ENCODE results near the gene LEP. TPM values are rescaled to one million over a fixed set of nuclear protein-coding genes. Genes with fewer than 3 reads are reported as not detected.

The LEP gene
- total and polyA plus RNA-seq, 9 of the 15 experiments (the other 6 are each of a cell fraction or from before 2014, with no cell fraction given) = not detected

GRCh38 chr7:128259131-128260061, 18.3 kb downstream of the LEP start (continued):
- peak; percentile 63 for TF ChIP-seq TAL1 (IDR thresholded peaks at IDR 0.05)
- peak; percentile 39; the same call in 1 of the 2 replicates for TF ChIP-seq L3MBTL2 (IDR thresholded peaks at IDR 0.05)
- no peak for TF ChIP-seq ETV6 (IDR thresholded peaks at IDR 0.05; ENCODE audit: borderline replicate concordance in 1 of 2, low read depth in 2 of 2, low read length in 1 of 2)
- TF ChIP-seq ETV6 (CRISPR knock-in tag; IDR thresholded peaks at IDR 0.05; ENCODE audit: borderline replicate concordance) = no peak
- TF ChIP-seq MAFK (IDR thresholded peaks at IDR 0.05; ENCODE audit: low read length) = no peak
- no peak for TF ChIP-seq NFRKB (IDR thresholded peaks at IDR 0.05; ENCODE audit: low read depth)
- TF ChIP-seq PURB (CRISPR knock-in tag; IDR thresholded peaks at IDR 0.05; ENCODE audit: low read depth) = no peak
- TF ChIP-seq MAFF (IDR thresholded peaks at IDR 0.05; ENCODE audit: low read length) = no peak
- TF ChIP-seq VEZF1 (CRISPR knock-in tag; IDR thresholded peaks at IDR 0.05) = peak; percentile 29; the same call in 1 of the 2 replicates
- 0 out of 4 replicates have a peak, but pooled peaks of 1 of the 2 experiments have one; percentile 28 for TF ChIP-seq TEAD1 (CRISPR knock-in tag; IDR thresholded peaks at IDR 0.05)
- TF ChIP-seq NFATC3 (IDR thresholded peaks at IDR 0.05) = no peak
- TF ChIP-seq ELK3 (CRISPR knock-in tag; IDR thresholded peaks at IDR 0.05) = no peak
- TF ChIP-seq MCM3 (IDR thresholded peaks at IDR 0.05) = no peak
- TF ChIP-seq CREBBP (IDR thresholded peaks at IDR 0.05; ENCODE audit: low read depth, low read length) = no peak
- 0 out of 2 replicates have a peak, but pooled peaks have one; percentile 30 for TF ChIP-seq ZNF75A (CRISPR knock-in tag; IDR thresholded peaks at IDR 0.05)
- TF ChIP-seq HDAC1 (IDR thresholded peaks at IDR 0.05) = no peak
- TF ChIP-seq SOX6 (IDR thresholded peaks at IDR 0.05) = no peak
- TF ChIP-seq HMGXB4 (CRISPR knock-in tag; IDR thresholded peaks at IDR 0.05) = no peak
- TF ChIP-seq MXI1 (IDR thresholded peaks at IDR 0.05; ENCODE audit: low read depth, low read length) = no peak
- TF ChIP-seq ZNF589 (CRISPR knock-in tag; IDR thresholded peaks at IDR 0.05; ENCODE audit: low read depth) = no peak
- TF ChIP-seq MECOM (CRISPR knock-in tag; IDR thresholded peaks at IDR 0.05) = no peak
- no peak for TF ChIP-seq PATZ1 (CRISPR knock-in tag; IDR thresholded peaks at IDR 0.05; ENCODE audit: borderline replicate concordance)
- TF ChIP-seq BRD4 (IDR thresholded peaks at IDR 0.05) = no peak
- TF ChIP-seq ILK (tag; IDR thresholded peaks at IDR 0.05; ENCODE audit: borderline replicate concordance, low read depth) = no peak
